ENCODE measurements around the gene SLC38A1. TPM values are rescaled to one million over a fixed set of nuclear protein-coding genes. Genes with fewer than 3 reads are reported as not detected.

The SLC38A1 gene
- total RNA-seq, 1 experiment from 2014 or later: 195 TPM

DNA sequence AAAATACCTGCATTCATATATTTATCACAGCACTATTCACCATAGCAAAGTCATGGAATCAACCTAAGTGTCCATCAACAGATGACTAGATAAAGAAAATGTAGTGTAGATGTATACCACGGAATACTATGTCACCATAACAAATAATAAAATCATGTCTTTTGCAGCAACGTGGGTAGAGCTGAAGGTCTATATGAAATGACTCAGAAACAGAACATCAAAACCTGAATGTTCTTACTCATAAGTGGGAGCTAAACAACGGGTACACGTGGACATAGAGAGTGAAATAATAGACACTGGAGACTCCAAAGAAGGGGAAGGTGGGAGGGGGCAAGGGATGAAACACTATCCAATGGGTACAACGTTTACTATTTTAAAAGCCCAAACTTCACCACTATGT is 37.9 kb downstream of the SLC38A1 start:
- H3K36me3 ChIP-seq: peaks cover 68% of the 10 kb centered on the region
- H3K27me3 ChIP-seq: no peaks in the 10 kb centered on the region
- no peak overlapping the region for H3K27ac ChIP-seq
- no peaks in the 10 kb centered on the region for H3K9me3 ChIP-seq (replicated peaks)
- H3K4me3 ChIP-seq: no peak overlapping the region
- no peak for DNase-seq
- no peaks in the 10 kb centered on the region for H3K4me1 ChIP-seq

GRCh38 chr12:46230306-46230705 is 38.5 kb downstream of the SLC38A1 start:
- DNase-seq: no peak
- Histone ChIP-seq H3K4me1 (no peaks in the 10 kb centered on the region), H3K36me3 (peaks cover 75% of the 10 kb centered on the region), H3K27ac (no peak overlapping the region), H3K9me3 (replicated peaks) (no peaks in the 10 kb centered on the region), H3K27me3 (no peaks in the 10 kb centered on the region), H3K4me3 (no peak overlapping the region)

DNA sequence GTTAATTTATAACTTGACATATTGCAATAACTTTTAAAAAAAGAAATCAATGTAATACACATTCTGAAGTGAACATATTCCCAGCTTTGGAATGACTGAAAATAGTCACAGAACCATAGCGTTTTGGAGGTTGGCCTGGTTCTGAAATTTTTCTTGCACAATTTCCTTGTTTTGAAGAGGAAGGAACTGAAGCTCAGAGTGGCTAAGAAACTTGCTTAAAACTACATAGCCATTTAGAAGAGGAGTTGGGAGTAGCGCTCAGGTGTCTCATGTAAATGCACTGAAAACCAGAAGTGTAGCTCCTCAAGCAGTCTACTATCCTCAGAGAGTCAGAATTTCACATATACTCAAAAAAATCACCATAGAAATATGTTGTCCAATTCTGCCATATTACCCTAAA is 41.2 kb downstream of the SLC38A1 start:
- Histone ChIP-seq H3K36me3 (peaks cover 88% of the 10 kb centered on the region), H3K4me1 (no peaks in the 10 kb centered on the region), H3K27me3 (no peaks in the 10 kb centered on the region), H3K4me3 (no peak overlapping the region), H3K27ac (no peak overlapping the region), H3K9me3 (replicated peaks) (no peaks in the 10 kb centered on the region)
- DNase-seq: no peak

- H3K27me3 ChIP-seq: no peaks in the 10 kb centered on the region
- H3K9me3 ChIP-seq (replicated peaks): no peaks in the 10 kb centered on the region
- no peak for DNase-seq
- no peak overlapping the region for H3K27ac ChIP-seq
- no peak overlapping the region for H3K4me3 ChIP-seq
- H3K36me3 ChIP-seq: peaks cover 95% of the 10 kb centered on the region
- peaks cover 9% of the 10 kb centered on the region; the same call in 1 of the 2 replicates for H3K4me1 ChIP-seq
Observed at GRCh38 chr12:46224386-46224785, 44.5 kb downstream of the SLC38A1 start.

- H3K4me1 ChIP-seq: peaks cover 11% of the 10 kb centered on the region
- no peaks in the 10 kb centered on the region for H3K27me3 ChIP-seq
- H3K4me3 ChIP-seq: no peak overlapping the region
- no peaks in the 10 kb centered on the region for H3K9me3 ChIP-seq (replicated peaks)
- H3K36me3 ChIP-seq: peaks cover 94% of the 10 kb centered on the region
- DNase-seq: no peak
- H3K27ac ChIP-seq: no peak overlapping the region
Observed at GRCh38 chr12:46223047-46223446, 45.8 kb downstream of the SLC38A1 start.

DNA sequence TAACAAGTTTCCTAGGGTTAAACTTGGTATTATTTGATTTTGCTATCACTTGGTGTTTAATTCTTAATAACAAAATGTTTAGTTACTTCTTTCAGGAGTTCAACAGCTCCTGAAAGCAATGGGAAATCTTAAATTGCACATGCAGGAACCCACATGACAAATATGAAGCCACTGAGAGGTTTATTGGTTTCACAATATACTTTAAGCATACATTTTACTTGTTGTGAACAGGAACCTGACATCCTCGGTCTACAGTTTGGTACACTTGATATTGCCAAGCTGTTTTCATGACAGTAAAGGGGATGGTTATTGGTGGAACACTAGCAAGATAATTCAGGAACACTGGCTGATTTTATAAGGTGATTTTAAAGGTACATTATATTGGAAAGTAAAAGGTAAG is 46.2 kb downstream of the SLC38A1 start:
- Histone ChIP-seq H3K9me3 (replicated peaks) (no peaks in the 10 kb centered on the region), H3K4me1 (peaks cover 15% of the 10 kb centered on the region), H3K27ac (no peak overlapping the region), H3K36me3 (peaks cover 90% of the 10 kb centered on the region), H3K4me3 (no peak overlapping the region), H3K27me3 (no peaks in the 10 kb centered on the region)
- DNase-seq: no peak

- Histone ChIP-seq H3K4me1 (peaks cover 19% of the 10 kb centered on the region), H3K9me3 (replicated peaks) (no peaks in the 10 kb centered on the region), H3K36me3 (peaks cover 86% of the 10 kb centered on the region), H3K27ac (no peak overlapping the region), H3K4me3 (no peak overlapping the region), H3K27me3 (no peaks in the 10 kb centered on the region)
- no peak for DNase-seq
Observed at GRCh38 chr12:46221255-46222128, 47.4 kb downstream of the SLC38A1 start.

- no peak for DNase-seq
- peaks cover 78% of the 10 kb centered on the region for H3K36me3 ChIP-seq
- H3K27me3 ChIP-seq: no peaks in the 10 kb centered on the region
- H3K4me1 ChIP-seq: peaks cover 19% of the 10 kb centered on the region
- H3K27ac ChIP-seq: no peak overlapping the region
- H3K9me3 ChIP-seq (replicated peaks): no peaks in the 10 kb centered on the region
- no peak overlapping the region for H3K4me3 ChIP-seq
Observed at GRCh38 chr12:46219877-46220655, 48.8 kb downstream of the SLC38A1 start.

DNA sequence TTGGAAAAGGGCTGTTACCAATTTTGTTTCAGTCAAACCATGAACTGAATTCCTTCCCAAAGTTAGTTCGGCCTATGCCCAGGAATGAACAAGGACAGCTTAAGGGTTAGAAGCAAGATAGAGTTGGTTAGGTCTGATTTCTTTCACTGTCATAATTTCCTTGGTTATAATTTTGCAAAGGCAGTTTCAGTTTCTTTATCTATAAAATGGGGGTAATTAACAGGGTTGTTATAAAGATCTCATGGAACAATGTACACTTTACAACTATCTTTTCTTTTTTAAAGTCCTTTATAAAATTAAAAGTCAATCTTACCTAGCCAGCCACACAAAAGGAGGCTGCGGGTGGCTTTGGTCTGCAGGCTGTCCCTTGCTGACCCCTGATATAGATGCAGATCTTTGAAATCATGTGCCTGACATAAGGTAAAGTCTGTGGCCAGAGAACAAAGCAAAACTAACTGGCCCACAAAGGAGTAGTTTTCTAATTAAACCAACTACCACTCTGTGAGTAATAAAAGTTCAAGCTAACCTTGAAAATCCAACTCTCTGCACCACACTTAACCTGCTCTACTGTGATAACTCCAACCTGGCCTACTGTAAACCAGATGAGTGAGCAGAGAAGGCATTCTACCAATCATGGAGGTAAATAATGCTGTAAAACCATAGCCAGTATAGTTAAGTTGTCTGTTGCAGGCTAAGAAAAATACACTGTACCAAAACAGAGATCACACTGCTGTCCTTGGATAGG is 49.5 kb downstream of the SLC38A1 start:
- Histone ChIP-seq H3K27me3 (no peaks in the 10 kb centered on the region), H3K9me3 (replicated peaks) (no peaks in the 10 kb centered on the region), H3K4me1 (peaks cover 19% of the 10 kb centered on the region), H3K36me3 (peaks cover 73% of the 10 kb centered on the region), H3K27ac (no peak overlapping the region), H3K4me3 (no peak overlapping the region)
- no peak for DNase-seq

DNA sequence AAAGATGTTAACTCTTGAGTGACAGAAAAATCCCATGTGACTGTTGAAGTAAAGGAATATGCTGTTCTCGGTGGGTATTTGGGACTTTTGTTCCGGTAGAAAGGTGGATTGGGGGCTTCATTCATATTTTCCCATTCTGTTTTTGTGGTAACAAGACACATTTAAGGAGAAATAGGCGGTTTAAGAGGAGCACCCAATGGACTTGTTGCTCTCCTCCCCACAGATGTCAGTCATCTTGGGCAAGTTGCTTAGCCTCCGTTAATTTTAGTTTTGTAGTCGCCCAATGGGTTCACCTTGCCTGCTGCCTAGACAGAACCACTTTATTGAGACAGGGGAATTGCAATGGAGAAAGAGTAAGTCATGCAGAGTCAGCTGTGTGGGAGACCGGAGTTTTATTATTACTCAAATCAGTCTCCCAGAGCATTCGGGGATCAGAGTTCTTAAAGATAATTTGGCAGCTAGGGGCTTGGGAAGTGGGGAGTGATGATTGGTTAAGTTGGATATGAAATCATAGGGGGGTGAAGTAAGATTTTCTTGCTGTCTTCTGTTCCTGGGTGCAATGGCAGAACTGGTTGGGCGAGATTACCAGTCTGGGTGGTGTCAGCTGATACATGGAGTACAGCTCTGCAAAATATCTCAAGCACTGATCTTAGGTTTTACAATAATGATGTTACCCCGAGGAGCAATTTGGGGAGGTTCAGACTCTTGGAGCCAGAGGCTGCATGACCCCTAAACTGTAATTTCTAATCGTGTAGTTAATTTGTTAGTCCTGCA is 50.3 kb downstream of the SLC38A1 start:
- Histone ChIP-seq H3K9me3 (replicated peaks) (no peaks in the 10 kb centered on the region), H3K4me1 (peaks cover 19% of the 10 kb centered on the region), H3K27ac (no peak overlapping the region), H3K27me3 (no peaks in the 10 kb centered on the region), H3K4me3 (no peak overlapping the region), H3K36me3 (peaks cover 73% of the 10 kb centered on the region)
- no peak for DNase-seq

DNA sequence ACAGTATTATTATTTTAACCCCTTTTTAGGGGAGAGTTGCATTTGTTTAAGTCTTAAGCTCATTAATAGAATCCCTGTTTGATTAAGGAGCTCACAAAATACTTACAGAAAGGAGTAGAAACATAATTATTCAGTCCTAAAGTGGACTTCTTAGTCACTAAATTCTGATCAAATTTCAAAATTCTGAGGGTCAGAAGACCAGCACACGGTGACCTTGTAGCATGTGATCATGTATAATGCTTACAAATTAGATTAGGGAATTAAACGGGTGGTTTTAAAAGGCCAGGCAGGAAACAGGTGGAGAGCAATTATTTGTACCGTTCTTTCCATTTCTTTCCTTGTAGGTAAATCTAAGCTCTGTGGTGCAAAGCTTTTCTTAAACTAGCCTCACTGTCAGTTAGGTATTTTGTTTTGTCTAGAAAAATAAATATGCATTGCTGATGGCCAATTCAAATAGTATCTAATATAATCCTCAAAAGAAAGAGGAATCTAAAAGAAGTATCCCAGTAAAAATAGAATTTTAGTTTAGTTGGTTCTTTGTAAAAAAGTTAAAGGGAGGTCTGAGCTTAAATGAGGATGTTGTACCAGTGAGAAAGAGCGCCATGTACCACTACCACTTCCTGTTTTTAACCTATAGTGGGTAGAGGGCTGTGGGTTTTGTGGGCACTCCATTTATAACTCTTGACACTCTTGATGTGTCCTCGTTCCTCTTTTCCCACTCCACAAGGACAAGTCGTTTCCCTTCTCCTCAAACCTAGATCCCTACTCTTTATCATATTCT is 51.1 kb downstream of the SLC38A1 start:
- H3K27me3 ChIP-seq: no peaks in the 10 kb centered on the region
- H3K27ac ChIP-seq: no peak overlapping the region
- H3K4me3 ChIP-seq: no peak overlapping the region
- peaks cover 73% of the 10 kb centered on the region for H3K36me3 ChIP-seq
- no peaks in the 10 kb centered on the region for H3K9me3 ChIP-seq (replicated peaks)
- peaks cover 19% of the 10 kb centered on the region for H3K4me1 ChIP-seq
- peak in 1 of 2 experiments; percentile 24 for DNase-seq

DNA sequence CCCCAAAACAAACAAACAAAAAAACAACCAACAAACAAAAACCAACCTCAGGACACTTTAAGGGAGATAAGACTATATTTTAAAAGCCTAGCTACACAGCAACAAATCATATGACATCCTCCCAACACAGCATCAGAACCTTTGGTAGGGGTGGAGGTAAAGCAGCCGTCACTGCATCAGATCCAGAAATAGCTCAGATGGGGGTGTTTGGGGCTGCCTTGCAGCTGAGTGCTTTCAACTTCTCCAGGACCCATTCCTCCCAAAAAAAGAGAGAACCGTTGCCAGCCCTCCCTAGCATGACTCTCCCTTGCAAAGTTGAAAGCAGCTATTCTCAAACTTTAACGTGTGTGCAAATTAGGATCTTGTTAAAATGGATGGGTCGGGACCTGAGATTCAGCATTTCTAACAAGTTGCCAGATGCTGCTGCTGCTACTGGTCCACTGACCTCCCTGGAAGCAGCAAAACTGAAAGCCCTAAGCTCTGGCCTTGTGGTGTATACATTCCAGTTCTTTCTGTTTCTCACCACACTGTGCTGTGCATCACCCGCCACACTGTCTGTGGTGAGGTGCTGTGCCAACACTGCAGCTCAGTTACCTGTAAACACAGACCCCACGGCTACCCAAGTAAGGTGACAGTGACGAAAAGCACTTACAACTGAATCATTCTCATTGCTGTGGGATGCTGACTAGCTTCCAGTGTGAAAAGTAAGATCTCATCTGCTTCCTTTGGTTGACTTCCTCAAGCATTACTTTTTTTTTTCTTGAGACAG is 54.0 kb downstream of the SLC38A1 start:
- DNase-seq: no peak
- H3K27me3 ChIP-seq: no peaks in the 10 kb centered on the region
- no peak overlapping the region for H3K27ac ChIP-seq

More for the DNA sequence above, 54.0 kb downstream of the SLC38A1 start:
- H3K9me3 ChIP-seq (replicated peaks): no peaks in the 10 kb centered on the region
- peaks cover 25% of the 10 kb centered on the region for H3K4me1 ChIP-seq
- H3K4me3 ChIP-seq: no peak overlapping the region
- peaks cover 53% of the 10 kb centered on the region for H3K36me3 ChIP-seq

All from SJCRH30 (cell line).